NOMO-1 (cell line): ENCODE data around the gene SLC43A3.

Experiments
- DNase-seq, 2 experiments: peaks; one replicate each; lab custom pipeline; 2025; ENCODE audit not compliant: unreplicated experiment in 2 of 2; lab: John Stamatoyannopoulos, UW

Gene SLC43A3

DNA sequence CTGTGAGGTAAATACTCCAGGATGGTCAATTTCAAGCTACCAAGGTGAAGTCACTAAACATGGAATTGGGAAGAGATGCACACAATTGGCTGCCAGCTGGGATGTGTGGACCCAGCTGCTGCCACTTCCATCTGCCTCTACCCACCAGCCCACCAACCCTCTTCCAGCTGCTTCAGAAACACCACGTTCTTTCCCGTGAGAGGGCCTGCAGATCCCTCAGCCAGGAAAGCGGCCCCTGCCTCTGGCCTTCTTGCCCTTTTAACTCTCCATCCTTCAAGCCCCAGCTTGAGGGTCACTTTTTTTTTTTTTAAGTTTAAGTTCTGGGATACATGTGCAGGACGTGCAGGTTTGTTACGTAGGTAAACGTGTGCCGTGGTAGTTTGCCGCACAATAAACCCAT lies 65.9 kb downstream of the SLC43A3 start:
- no peak for DNase-seq

GRCh38 chr11:57359896-57360690 lies 66.8 kb downstream of the SLC43A3 start:
- DNase-seq = no peak

DNA sequence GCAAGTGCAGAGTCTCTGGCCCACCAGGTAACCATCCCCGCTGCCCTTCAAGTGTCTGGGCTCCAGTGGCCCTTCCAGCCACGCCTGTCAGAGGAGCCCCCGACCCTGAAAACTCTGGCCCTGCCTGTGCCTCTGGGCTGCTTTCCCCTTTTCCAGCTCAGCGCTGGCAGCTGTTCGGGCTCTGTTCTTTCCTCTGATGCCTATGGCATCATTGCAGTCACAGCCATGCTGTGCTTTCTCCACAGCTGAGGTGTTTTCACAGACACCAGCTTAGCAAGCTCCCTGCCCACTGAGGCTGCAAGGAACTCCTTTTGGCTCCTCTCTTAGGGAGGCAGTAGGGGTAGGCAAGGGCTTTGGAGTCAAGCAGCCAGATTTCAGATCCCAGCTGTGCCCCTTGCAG lies 67.5 kb downstream of the SLC43A3 start:
- DNase-seq = no peak

DNA sequence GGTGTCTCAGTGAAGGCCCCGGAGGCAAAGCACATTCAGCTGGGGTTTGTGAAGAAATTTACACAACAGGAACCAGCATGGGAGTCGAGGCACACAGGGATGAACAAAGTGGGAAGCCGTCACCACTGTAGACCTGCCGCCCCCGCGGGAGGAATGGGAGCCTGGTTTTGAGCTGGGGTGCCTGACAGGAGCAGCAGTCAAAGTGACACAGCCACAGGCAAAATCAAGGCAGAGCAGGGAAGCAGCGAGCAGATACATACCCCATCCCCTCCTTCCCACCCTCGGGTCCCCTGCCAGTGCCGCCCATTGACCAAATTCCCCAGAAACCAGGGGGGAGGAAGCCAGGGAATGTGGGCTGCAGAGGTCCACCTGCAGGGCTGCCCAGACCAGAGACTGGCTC lies 67.9 kb downstream of the SLC43A3 start:
- DNase-seq = no peak

DNA sequence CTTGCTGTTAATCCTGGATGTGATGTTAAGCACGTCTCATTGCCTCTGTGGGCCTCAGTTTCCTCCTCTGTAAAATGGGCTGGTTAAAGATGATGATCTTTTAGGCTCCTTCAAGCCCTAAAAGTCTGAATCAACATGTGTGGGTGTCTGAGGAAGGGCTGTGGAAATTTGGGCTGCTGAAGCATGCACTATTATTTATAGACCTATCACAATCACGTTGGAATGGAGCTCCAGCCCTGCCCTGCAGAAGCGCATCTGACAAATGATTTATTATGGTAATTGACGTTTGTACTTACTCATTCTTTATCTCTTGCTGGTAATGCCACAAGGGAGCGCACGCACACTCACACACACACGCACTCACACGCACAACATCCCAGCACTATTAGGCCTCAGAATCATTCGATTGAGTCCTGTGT lies 68.4 kb downstream of the SLC43A3 start:
- DNase-seq = no peak

DNA sequence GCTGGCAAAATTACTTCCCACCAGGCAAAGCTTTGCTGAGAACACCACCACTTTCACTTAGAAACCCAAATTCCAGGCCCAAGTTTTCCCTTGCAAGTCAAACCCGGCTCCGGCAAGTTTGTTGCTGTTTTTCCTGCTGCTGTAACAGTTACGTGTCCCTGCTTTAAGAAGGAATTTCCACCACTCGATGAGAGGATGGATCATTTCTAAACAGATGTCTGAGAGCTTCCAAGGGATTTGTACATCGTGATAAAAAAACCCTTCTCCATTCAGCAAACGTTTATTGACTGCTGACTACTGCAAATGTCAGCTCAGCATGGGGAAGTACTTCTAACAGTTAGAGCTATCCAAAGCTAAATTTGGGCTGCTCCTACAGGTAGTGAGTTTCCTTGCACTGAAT lies 69.1 kb downstream of the SLC43A3 start:
- peak in 1 of 2 experiments; percentile 8 for DNase-seq

GRCh38 chr11:57357310-57357709 lies 69.6 kb downstream of the SLC43A3 start:
- no peak for DNase-seq
